Measurements from ENCODE around the gene USP12.
A peak's percentile ranks its signal among the peaks of the same experiment; 100 is the strongest.

DNA sequence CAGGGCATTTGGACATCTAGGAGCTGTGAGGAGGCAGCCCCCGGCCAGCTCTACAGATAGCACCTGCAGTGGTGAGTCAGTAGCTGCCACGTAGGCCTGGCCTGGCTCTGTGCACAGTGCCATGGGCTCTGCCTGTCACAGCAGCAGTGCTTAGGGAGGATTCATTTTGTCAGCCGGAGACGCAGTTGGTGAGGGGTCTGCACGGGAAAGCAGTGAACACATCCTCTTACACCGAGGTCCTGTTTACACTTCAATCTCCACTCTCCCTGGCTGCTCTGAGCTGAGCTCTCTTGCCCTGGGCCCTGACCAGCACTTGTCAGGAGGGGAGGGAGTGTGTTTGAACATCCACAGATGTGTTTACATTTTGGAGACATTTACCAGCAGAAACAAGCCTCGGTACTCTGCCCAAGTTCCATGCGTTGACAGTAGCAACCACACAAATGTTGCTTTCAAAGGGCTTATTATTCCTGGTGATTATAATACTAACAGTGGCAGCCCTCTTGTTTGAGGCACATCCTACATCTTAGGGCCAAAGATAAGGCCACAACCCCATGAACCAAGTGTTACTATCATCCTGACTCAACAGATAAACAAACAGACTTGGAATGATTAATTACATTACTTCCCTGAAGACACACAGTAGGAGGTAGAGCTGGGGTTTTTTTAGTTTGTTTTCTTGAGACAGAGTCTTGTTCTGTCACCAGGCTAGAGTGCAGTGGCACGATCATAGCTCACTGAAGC is 148.9 kb downstream of the USP12 start:
- TF ChIP-seq, protein P1, sequence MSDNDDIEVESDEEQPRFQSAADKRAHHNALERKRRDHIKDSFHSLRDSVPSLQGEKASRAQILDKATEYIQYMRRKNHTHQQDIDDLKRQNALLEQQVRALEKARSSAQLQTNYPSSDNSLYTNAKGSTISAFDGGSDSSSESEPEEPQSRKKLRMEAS (IDR thresholded peaks at IDR 0.05): no peak
- TF ChIP-seq TAF1 (conservative IDR thresholded peaks at IDR 0.05) (no peak), RXRA (IDR thresholded peaks at IDR 0.05) (peak in 1 of 2 donors; percentile 40), JUND (IDR thresholded peaks at IDR 0.05) (no peak), YY1 (IDR thresholded peaks at IDR 0.05) (no peak), GABPA (IDR thresholded peaks at IDR 0.05 in 1 of 2, conservative IDR thresholded peaks at IDR 0.05 in 1 of 2) (no peak), RAD21 (IDR thresholded peaks at IDR 0.05) (peak in 1 of 2 donors; percentile 2), EGR1 (IDR thresholded peaks at IDR 0.05; ENCODE audit: low read depth in 2 of 2) (no peak), SP1 (IDR thresholded peaks at IDR 0.05) (no peak), HNF4G (IDR thresholded peaks at IDR 0.05) (no peak)
- TF ChIP-seq, protein P2, sequence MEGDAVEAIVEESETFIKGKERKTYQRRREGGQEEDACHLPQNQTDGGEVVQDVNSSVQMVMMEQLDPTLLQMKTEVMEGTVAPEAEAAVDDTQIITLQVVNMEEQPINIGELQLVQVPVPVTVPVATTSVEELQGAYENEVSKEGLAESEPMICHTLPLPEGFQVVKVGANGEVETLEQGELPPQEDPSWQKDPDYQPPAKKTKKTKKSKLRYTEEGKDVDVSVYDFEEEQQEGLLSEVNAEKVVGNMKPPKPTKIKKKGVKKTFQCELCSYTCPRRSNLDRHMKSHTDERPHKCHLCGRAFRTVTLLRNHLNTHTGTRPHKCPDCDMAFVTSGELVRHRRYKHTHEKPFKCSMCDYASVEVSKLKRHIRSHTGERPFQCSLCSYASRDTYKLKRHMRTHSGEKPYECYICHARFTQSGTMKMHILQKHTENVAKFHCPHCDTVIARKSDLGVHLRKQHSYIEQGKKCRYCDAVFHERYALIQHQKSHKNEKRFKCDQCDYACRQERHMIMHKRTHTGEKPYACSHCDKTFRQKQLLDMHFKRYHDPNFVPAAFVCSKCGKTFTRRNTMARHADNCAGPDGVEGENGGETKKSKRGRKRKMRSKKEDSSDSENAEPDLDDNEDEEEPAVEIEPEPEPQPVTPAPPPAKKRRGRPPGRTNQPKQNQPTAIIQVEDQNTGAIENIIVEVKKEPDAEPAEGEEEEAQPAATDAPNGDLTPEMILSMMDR (IDR thresholded peaks at IDR 0.05; ENCODE audit: low read depth, low read length, missing input control): no peak
- TF ChIP-seq, protein P3, sequence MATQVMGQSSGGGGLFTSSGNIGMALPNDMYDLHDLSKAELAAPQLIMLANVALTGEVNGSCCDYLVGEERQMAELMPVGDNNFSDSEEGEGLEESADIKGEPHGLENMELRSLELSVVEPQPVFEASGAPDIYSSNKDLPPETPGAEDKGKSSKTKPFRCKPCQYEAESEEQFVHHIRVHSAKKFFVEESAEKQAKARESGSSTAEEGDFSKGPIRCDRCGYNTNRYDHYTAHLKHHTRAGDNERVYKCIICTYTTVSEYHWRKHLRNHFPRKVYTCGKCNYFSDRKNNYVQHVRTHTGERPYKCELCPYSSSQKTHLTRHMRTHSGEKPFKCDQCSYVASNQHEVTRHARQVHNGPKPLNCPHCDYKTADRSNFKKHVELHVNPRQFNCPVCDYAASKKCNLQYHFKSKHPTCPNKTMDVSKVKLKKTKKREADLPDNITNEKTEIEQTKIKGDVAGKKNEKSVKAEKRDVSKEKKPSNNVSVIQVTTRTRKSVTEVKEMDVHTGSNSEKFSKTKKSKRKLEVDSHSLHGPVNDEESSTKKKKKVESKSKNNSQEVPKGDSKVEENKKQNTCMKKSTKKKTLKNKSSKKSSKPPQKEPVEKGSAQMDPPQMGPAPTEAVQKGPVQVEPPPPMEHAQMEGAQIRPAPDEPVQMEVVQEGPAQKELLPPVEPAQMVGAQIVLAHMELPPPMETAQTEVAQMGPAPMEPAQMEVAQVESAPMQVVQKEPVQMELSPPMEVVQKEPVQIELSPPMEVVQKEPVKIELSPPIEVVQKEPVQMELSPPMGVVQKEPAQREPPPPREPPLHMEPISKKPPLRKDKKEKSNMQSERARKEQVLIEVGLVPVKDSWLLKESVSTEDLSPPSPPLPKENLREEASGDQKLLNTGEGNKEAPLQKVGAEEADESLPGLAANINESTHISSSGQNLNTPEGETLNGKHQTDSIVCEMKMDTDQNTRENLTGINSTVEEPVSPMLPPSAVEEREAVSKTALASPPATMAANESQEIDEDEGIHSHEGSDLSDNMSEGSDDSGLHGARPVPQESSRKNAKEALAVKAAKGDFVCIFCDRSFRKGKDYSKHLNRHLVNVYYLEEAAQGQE (IDR thresholded peaks at IDR 0.05): no peak
- TF ChIP-seq, protein P4, sequence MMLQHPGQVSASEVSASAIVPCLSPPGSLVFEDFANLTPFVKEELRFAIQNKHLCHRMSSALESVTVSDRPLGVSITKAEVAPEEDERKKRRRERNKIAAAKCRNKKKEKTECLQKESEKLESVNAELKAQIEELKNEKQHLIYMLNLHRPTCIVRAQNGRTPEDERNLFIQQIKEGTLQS (IDR thresholded peaks at IDR 0.05): no peak
- TF ChIP-seq, protein P5, sequence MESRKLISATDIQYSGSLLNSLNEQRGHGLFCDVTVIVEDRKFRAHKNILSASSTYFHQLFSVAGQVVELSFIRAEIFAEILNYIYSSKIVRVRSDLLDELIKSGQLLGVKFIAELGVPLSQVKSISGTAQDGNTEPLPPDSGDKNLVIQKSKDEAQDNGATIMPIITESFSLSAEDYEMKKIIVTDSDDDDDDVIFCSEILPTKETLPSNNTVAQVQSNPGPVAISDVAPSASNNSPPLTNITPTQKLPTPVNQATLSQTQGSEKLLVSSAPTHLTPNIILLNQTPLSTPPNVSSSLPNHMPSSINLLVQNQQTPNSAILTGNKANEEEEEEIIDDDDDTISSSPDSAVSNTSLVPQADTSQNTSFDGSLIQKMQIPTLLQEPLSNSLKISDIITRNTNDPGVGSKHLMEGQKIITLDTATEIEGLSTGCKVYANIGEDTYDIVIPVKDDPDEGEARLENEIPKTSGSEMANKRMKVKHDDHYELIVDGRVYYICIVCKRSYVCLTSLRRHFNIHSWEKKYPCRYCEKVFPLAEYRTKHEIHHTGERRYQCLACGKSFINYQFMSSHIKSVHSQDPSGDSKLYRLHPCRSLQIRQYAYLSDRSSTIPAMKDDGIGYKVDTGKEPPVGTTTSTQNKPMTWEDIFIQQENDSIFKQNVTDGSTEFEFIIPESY (IDR thresholded peaks at IDR 0.05): no peak

Measured in liver (tissue), 3 donors.